ENCODE measurements around the gene OSM.
A peak's percentile ranks its signal among the peaks of the same experiment; 100 is the strongest.

Gene OSM

GRCh38 chr22:30228509-30229359, 37.9 kb downstream of the OSM start (continued):
- TF ChIP-seq BCL6B (tag by site-specific recombination; IDR thresholded peaks at IDR 0.05) (no peak), ZNF501 (tag by site-specific recombination; IDR thresholded peaks at IDR 0.05) (no peak), ZNF777 (tag by site-specific recombination; IDR thresholded peaks at IDR 0.05; ENCODE audit: borderline replicate concordance) (no peak), ZNF121 (tag by site-specific recombination; IDR thresholded peaks at IDR 0.05) (0 out of 2 replicates have a peak, but pooled peaks have one; percentile 6), ZNF639 (tag by site-specific recombination; IDR thresholded peaks at IDR 0.05) (peak; percentile 50; the same call in 1 of the 2 replicates), ZNF324 (tag by site-specific recombination; IDR thresholded peaks at IDR 0.05) (no peak), ZSCAN4 (tag by site-specific recombination; IDR thresholded peaks at IDR 0.05) (no peak), KLF8 (tag by site-specific recombination; IDR thresholded peaks at IDR 0.05) (peak; percentile 17; the same call in 1 of the 2 replicates), ZNF394 (tag by site-specific recombination; IDR thresholded peaks at IDR 0.05; ENCODE audit: borderline replicate concordance) (0 out of 2 replicates have a peak, but pooled peaks have one; percentile 10), ZNF623 (tag by site-specific recombination; IDR thresholded peaks at IDR 0.05) (no peak), ZNF692 (tag by site-specific recombination; IDR thresholded peaks at IDR 0.05) (peak; percentile 32; the same call in 1 of the 2 replicates), ZNF280D (tag by site-specific recombination; IDR thresholded peaks at IDR 0.05) (no peak), ZBTB44 (tag by site-specific recombination; IDR thresholded peaks at IDR 0.05) (no peak), KLF16 (tag by site-specific recombination; IDR thresholded peaks at IDR 0.05) (no peak), TSHZ1 (tag by site-specific recombination; IDR thresholded peaks at IDR 0.05; ENCODE audit: borderline replicate concordance) (no peak), ZBTB8A (tag by site-specific recombination; IDR thresholded peaks at IDR 0.05) (peak; percentile 50), ZNF629 (tag by site-specific recombination; IDR thresholded peaks at IDR 0.05) (peak; percentile 90), ZNF610 (tag by site-specific recombination; IDR thresholded peaks at IDR 0.05; ENCODE audit: borderline replicate concordance) (no peak), KLF10 (tag by site-specific recombination; IDR thresholded peaks at IDR 0.05) (0 out of 2 replicates have a peak, but pooled peaks have one; percentile 31), TRIM28 (IDR thresholded peaks at IDR 0.05; ENCODE audit: borderline replicate concordance, low read length) (0 out of 2 replicates have a peak, but pooled peaks have one; percentile 24), ZNF600 (tag by site-specific recombination; IDR thresholded peaks at IDR 0.05) (peak; percentile 65; the same call in 1 of the 2 replicates), ZBTB48 (tag by site-specific recombination; IDR thresholded peaks at IDR 0.05) (peak; percentile 97), ZNF416 (tag by site-specific recombination; IDR thresholded peaks at IDR 0.05) (no peak), KLF1 (tag by site-specific recombination; IDR thresholded peaks at IDR 0.05) (no peak), ZNF561 (tag by site-specific recombination; IDR thresholded peaks at IDR 0.05; ENCODE audit: borderline replicate concordance) (no peak)
